Endothelial cell of umbilical vein (primary cell): Measurements from ENCODE around the gene PIP4K2C. TPM values are rescaled to one million over a fixed set of nuclear protein-coding genes. Genes with fewer than 3 reads are reported as not detected.

Experiments
- BruUV-seq: library from RNA; stranded (reverse); fragments of 400-500 nt; replicated peaks from 2 replicates; lab custom pipeline; 2021; lab: Mats Ljungman, UMichigan
- CTCF ChIA-PET: fragments of 300-600, 350-600 bp; sonication (Branson Sonifier 250); formaldehyde crosslinking; loops from one replicate; lab custom pipeline; 2021; ENCODE audit warnings: antibody characterized with exemption, inconsistent platforms; lab: Charles Lee
- POLR2A ChIA-PET: fragments of 300-600, 350-600 bp; sonication (Branson Sonifier 250); formaldehyde crosslinking; loops from one replicate; lab custom pipeline; 2021; ENCODE audit warnings: antibody characterized with exemption, inconsistent platforms; lab: Charles Lee
- DNase-seq: peaks from one replicate; pipeline ENCODE4 v3.0.0-alpha.2; 2011; ENCODE audit warnings: low read depth, low spot score
- FAIRE-seq: peaks from 2 replicates; lab custom pipeline; 2011; peaks lifted over from hg19 to GRCh38; lab: Jason Lieb, UNC
- H2AFZ ChIP-seq: 2 replicates; pipeline ENCODE4 v1.6.0; 2012; ENCODE audit warnings: low read depth, low read length, control low read depth, inconsistent platforms
- H3K27ac ChIP-seq: 2 replicates; pipeline ENCODE4 v1.5.1; 2011; ENCODE audit warnings: low read depth, mild to moderate bottlenecking, control low read depth, low read length, moderate library complexity; ENCODE audit not compliant: insufficient read depth
- H3K27me3 ChIP-seq, 2 experiments: 2 replicates each; pipeline versions ENCODE4 v1.6.0 to v1.6.1; 2011; ENCODE audit warnings: low read length in 2 of 2, mixed read lengths in 1 of 2; ENCODE audit not compliant: control insufficient read depth in 2 of 2, insufficient read depth in 2 of 2
- H3K36me3 ChIP-seq, 2 experiments: 2 replicates in 1 of 2; 3 replicates in 1 of 2; pipeline ENCODE4 v1.5.1; 2011; ENCODE audit warnings: low read length in 2 of 2, mild to moderate bottlenecking in 1 of 2, moderate library complexity in 1 of 2; ENCODE audit not compliant: control insufficient read depth in 2 of 2, insufficient read depth in 2 of 2; ENCODE audit errors: extremely low read depth in 1 of 2
- H3K4me1 ChIP-seq: 3 replicates; pipeline ENCODE4 v1.5.1; 2011; ENCODE audit warnings: mild to moderate bottlenecking, low read length; ENCODE audit not compliant: control insufficient read depth, insufficient read depth; ENCODE audit errors: extremely low read depth
- H3K4me2 ChIP-seq: 2 replicates; pipeline ENCODE4 v1.6.1; 2011; ENCODE audit warnings: low read length, control low read depth, mixed read lengths; ENCODE audit not compliant: insufficient read depth
- H3K4me3 ChIP-seq, 3 experiments: fragments of 200-600 bp in 1 of 3; sonication (generic), shearing (Covaris generic) in 1 of 3; replicated peaks in 1 of 3; 2 replicates each; pipeline ENCODE4 v1.5.1; 2011 to 2016; ENCODE audit warnings: control low read depth in 3 of 3, low read length in 3 of 3, mild to moderate bottlenecking in 2 of 3, inconsistent platforms in 1 of 3, low read depth in 1 of 3, moderate library complexity in 1 of 3; ENCODE audit not compliant: insufficient read depth in 1 of 3
- H3K79me2 ChIP-seq: 2 replicates; pipeline ENCODE4 v1.6.0; 2012; ENCODE audit warnings: low read length, inconsistent platforms; ENCODE audit not compliant: control insufficient read depth, insufficient read depth
- H3K9ac ChIP-seq: replicated peaks from 2 replicates; pipeline ENCODE3; 2011; ENCODE audit warnings: low read length, control low read depth; ENCODE audit not compliant: insufficient read depth; ENCODE audit errors: extremely low read depth
- H3K9me1 ChIP-seq: replicated peaks from 3 replicates; pipeline ENCODE4 v1.6.0; 2011; ENCODE audit warnings: mild to moderate bottlenecking, low read length; ENCODE audit not compliant: control insufficient read depth, insufficient read depth; ENCODE audit errors: extremely low read depth
- H3K9me3 ChIP-seq: replicated peaks from 2 replicates; pipeline ENCODE4 v1.5.1; 2012; ENCODE audit warnings: low read length, inconsistent platforms; ENCODE audit not compliant: control insufficient read depth, insufficient read depth
- H4K20me1 ChIP-seq: replicated peaks from 2 replicates; pipeline ENCODE3; 2011; ENCODE audit warnings: mild to moderate bottlenecking, low read length; ENCODE audit not compliant: control insufficient read depth, insufficient read depth; ENCODE audit errors: extremely low read depth
- EZH2 ChIP-seq: IDR thresholded peaks from 2 replicates; pipeline ENCODE4 v1.6.1; 2012; ENCODE audit warnings: borderline replicate concordance, low read depth, mild to moderate bottlenecking, moderate library complexity, low read length, inconsistent platforms; ENCODE audit not compliant: severe bottlenecking
- FOS ChIP-seq: IDR thresholded peaks from 2 replicates; pipeline ENCODE4 v1.6.1; 2011; ENCODE audit warnings: mild to moderate bottlenecking, low read length, moderate library complexity, borderline replicate concordance; ENCODE audit not compliant: insufficient read depth
- GATA2 ChIP-seq: IDR thresholded peaks from 2 replicates; pipeline ENCODE4 v1.7.0; 2011; ENCODE audit warnings: low read depth, mild to moderate bottlenecking, moderate library complexity, mixed read lengths, low read length; ENCODE audit not compliant: insufficient read length, insufficient read depth
- JUN ChIP-seq: IDR thresholded peaks from 2 replicates; pipeline ENCODE4 v1.6.1; 2011; ENCODE audit warnings: borderline replicate concordance, low read depth; ENCODE audit not compliant: insufficient read length, insufficient read depth
- MYC ChIP-seq: IDR thresholded peaks from one replicate; pipeline ENCODE4 v1.6.1; 2011; ENCODE audit warnings: mild to moderate bottlenecking, low read depth, low read length
- POLR2A ChIP-seq: IDR thresholded peaks from 2 replicates; pipeline ENCODE4 v1.6.1; 2012; ENCODE audit warnings: low read depth, mild to moderate bottlenecking, control low read depth, low read length
- POLR2AphosphoS5 ChIP-seq: IDR thresholded peaks from 2 replicates; pipeline ENCODE4 v1.6.1; 2012; ENCODE audit warnings: low read depth, mild to moderate bottlenecking, control low read depth, low read length, moderate library complexity; ENCODE audit not compliant: insufficient read depth
- dilution Hi-C: fragments of 300-500 bp; cut with MboI; formaldehyde crosslinking; loops from one replicate; pipeline ENCODE4 v1.15.0; 2019; ENCODE audit warnings: low sequenced_read_pairs; ENCODE audit not compliant: extremely low pct_ligation_motif_present
- intact Hi-C: fragments of 100-400 bp; cut with micrococcal nuclease; formaldehyde crosslinking; loops from one replicate; pipeline ENCODE4 v1.10.0; 2022
- polyA plus RNA-seq, 4 experiments: library from polyadenylated mRNA; depleted of rRNA in 3 of 4; stranded (reverse) in 3 of 4; unstranded in 1 of 4; fragments of >200 nt; gene quantifications; 2 replicates each; pipeline versions ENCODE4 v1.2.1 to v1.2.3, GENCODE V29; 2011 to 2012; ENCODE audit warnings: missing spikeins in 1 of 4
- total RNA-seq: library from RNA; stranded (reverse); gene quantifications from 2 replicates; pipeline ENCODE4 v1.2.3, GENCODE V29; 2021
- TF ChIP-seq, protein P1 (sequence below): IDR thresholded peaks from 2 replicates; pipeline ENCODE4 v1.6.1; 2011; ENCODE audit not compliant: insufficient read depth, insufficient read length
- TF ChIP-seq, protein P2 (sequence below), 2 donors: IDR thresholded peaks; 1 replicate in 1 of 2; 2 replicates in 1 of 2; pipeline ENCODE4 v1.5.1; 2011; ENCODE audit warnings: low read length in 2 of 2, mild to moderate bottlenecking in 2 of 2, moderate library complexity in 2 of 2, control low read depth in 1 of 2, inconsistent platforms in 1 of 2, low read depth in 1 of 2; ENCODE audit not compliant: insufficient read depth in 1 of 2; ENCODE audit errors: extremely low read depth in 1 of 2

The PIP4K2C gene
- total and polyA plus RNA-seq, 2 donors (not counting 3 experiments of a cell fraction or from before 2014, with no cell fraction given): 10.5 to 11.5 TPM

DNA sequence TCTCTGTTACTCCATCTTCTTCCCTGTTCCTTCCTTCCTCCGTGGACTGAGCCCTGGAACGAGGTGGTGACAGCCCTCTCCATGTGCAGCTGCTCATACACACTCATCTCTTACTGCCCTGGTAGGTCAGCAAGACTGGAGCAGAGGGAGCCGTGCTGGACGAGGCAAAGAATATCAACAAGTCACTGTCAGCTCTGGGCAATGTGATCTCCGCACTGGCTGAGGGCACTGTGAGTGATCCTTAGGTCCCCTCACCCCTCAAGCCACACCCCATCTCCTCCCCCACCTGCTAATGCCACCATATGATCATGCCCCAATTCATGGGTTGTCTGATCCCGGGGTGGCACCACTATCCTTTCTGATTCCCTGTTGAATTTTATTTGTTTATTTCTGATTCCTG, 22.2 kb upstream of the PIP4K2C start:
- Histone ChIP-seq H3K4me3 (no peak overlapping the region), H3K4me1 (no peaks in the 10 kb centered on the region), H3K9ac (no peak overlapping the region), H3K4me2 (no peak overlapping the region), H3K27ac (no peak overlapping the region), H3K27me3 (peaks cover 0 to 2% of the 10 kb centered on the region in 2 experiments), H3K9me1 (no peaks in the 10 kb centered on the region), H4K20me1 (no peaks in the 10 kb centered on the region), H3K79me2 (no peaks in the 10 kb centered on the region), H3K9me3 (no peaks in the 10 kb centered on the region), H2AFZ (no peak overlapping the region), H3K36me3 (no peaks in the 10 kb centered on the region)
- no peak for TF ChIP-seq JUN
- no peak for TF ChIP-seq MYC
- TF ChIP-seq FOS: no peak
- TF ChIP-seq, protein P1, sequence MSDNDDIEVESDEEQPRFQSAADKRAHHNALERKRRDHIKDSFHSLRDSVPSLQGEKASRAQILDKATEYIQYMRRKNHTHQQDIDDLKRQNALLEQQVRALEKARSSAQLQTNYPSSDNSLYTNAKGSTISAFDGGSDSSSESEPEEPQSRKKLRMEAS: no peak
- TF ChIP-seq, protein P2, sequence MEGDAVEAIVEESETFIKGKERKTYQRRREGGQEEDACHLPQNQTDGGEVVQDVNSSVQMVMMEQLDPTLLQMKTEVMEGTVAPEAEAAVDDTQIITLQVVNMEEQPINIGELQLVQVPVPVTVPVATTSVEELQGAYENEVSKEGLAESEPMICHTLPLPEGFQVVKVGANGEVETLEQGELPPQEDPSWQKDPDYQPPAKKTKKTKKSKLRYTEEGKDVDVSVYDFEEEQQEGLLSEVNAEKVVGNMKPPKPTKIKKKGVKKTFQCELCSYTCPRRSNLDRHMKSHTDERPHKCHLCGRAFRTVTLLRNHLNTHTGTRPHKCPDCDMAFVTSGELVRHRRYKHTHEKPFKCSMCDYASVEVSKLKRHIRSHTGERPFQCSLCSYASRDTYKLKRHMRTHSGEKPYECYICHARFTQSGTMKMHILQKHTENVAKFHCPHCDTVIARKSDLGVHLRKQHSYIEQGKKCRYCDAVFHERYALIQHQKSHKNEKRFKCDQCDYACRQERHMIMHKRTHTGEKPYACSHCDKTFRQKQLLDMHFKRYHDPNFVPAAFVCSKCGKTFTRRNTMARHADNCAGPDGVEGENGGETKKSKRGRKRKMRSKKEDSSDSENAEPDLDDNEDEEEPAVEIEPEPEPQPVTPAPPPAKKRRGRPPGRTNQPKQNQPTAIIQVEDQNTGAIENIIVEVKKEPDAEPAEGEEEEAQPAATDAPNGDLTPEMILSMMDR (IDR thresholded peaks at IDR 0.05; ENCODE audit: extremely low read depth in 1 of 2, insufficient read depth in 1 of 2, low read depth in 1 of 2, low read length in 2 of 2): no peak
- no peak for TF ChIP-seq POLR2AphosphoS5
- TF ChIP-seq POLR2A: no peak
- no peak for TF ChIP-seq EZH2
- TF ChIP-seq GATA2: no peak
- DNase-seq (no peak), FAIRE-seq (no peak)
- intact Hi-C loops: no loop called here
- no TSS peak for BruUV-seq
- POLR2A ChIA-PET: no interaction called here
- dilution Hi-C loops: no loop called here
- CTCF ChIA-PET: interaction anchor here (0.9 kb wide), 1 partner anchor 15 kb away, joined by 5 read pairs; no protein-coding TSS in a partner anchor
